NCI-H2227 (cell line): ENCODE results near the gene NKX2-3.

ENCODE experiments used
- DNase-seq: peaks from one replicate; lab custom pipeline; 2025; ENCODE audit not compliant: unreplicated experiment; lab: John Stamatoyannopoulos, UW

NKX2-3 gene

GRCh38 chr10:99532687-99533495, at the start of gene NKX2-3:
Gene NKX2-3 (plus strand): TSS chr10:99532942. CDS start chr10:99533132, 190 bp downstream.
- DNase-seq, result peak; percentile 35

- DNase-seq, result peak; percentile 12
Measured at GRCh38 chr10:99484626-99485581, 47.8 kb upstream of the NKX2-3 start.

- no peak for DNase-seq
Measured at GRCh38 chr10:99487125-99487807, 45.5 kb upstream of the NKX2-3 start.

GRCh38 chr10:99489271-99489670, 43.5 kb upstream of the NKX2-3 start:
- DNase-seq, result no peak

DNA sequence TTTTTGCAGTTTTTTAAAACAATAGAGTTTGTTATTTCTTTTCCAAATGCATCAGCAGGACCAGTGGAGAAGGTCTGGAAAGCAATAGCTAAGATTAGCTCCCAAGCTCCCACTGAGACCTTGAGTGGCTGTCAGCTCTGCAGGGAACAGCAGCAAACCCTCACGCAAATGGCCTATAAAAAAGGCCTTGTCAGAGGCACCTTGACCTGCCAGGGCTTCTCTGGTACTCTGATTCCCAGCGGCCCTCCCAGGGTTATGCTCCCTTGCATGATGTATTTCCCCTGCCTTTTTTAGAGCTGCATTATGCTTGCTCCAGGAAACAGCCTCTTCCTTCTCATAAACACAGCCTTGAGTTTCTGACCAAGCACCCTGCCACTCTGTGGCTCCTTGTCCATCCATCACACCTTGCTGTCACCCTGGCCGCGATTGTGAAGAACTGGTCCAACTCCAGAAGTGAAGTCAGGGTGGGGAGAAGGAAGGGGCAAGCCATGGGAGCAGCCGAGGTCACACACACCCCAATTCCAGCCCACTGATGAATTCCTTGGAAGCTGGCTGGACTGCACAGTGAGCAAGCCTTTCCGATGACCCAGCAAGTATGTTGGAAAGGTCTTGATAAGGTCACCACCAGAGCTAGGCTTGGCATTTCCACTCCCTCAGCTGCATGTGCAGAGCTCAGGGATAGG, 35.3 kb upstream of the NKX2-3 start:
- no peak for DNase-seq

DNA sequence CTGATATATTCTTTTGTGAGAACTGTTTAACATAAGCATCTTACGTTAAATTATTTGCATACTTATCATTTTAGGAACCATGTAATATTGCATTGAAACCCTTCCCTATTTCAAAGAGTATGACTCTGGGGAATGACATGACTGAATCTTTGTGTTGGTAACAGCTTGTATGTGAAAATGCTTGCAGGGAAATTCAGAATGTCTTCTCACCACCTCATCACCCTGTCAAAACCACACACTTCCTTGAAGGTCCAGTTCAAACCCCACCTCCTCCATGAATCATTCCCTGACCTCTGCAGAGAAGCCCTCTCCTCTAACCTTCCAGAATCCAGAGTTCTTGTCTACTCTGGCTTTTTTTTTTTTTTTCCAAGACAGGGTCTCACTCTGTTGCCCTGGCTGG, 26.3 kb upstream of the NKX2-3 start:
- DNase-seq, result no peak

DNA sequence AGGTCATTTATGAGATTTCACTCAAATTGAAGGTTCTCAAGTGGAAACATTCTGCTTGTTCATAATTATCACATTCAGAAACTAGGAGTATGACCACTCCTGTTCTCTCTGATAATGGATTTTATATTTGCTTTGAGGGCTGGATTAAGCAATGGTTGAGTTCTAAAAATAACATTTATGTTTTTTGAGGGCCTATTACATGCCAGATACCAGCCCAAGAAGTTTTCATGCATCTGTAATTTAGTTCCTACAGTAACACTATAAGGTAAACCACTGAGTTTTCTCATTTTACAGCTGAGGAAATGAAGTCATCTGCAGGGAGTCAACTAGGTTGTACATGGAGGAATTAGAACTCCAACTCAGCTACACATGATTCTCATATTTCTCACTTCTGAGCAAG, 25.5 kb upstream of the NKX2-3 start:
- DNase-seq, result no peak

DNA sequence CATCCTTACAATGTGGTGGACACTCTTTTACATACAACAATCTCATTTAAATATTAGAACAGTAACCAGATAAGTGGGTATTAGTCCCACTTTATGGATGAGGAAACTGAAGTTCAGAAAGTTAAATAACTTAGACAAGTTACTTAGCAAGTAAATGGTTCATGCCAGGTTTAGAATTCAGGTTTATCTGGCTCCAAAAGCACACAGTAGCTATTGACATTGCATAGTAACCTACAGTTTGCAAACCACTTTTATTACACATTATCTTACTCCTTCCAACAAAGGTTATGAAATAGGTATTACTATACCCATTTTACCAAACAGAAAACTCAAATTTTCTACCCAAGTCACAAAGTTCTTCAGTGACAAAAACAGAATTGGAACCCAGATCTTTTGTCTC, 19.7 kb upstream of the NKX2-3 start:
- DNase-seq, result no peak

DNA sequence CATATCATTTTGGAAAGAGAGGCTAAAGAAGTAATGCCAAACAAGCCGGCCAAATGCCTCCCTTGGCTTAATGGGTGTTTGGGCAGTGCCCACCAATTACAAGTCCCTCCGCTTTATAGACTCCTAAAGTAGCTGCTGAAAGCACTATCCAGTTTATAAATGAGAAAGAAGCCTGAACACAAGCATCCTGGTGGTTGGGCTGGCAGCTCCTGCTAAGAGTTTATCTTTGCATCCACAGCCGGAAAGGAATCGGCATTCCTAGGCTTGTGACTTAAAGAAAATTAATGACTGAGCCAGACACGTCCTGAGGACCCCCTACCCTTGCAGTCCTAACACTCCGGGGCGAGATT, 13.1 kb upstream of the NKX2-3 start:
- DNase-seq, result no peak

GRCh38 chr10:99520040-99520846, 12.5 kb upstream of the NKX2-3 start:
- DNase-seq, result no peak

DNA sequence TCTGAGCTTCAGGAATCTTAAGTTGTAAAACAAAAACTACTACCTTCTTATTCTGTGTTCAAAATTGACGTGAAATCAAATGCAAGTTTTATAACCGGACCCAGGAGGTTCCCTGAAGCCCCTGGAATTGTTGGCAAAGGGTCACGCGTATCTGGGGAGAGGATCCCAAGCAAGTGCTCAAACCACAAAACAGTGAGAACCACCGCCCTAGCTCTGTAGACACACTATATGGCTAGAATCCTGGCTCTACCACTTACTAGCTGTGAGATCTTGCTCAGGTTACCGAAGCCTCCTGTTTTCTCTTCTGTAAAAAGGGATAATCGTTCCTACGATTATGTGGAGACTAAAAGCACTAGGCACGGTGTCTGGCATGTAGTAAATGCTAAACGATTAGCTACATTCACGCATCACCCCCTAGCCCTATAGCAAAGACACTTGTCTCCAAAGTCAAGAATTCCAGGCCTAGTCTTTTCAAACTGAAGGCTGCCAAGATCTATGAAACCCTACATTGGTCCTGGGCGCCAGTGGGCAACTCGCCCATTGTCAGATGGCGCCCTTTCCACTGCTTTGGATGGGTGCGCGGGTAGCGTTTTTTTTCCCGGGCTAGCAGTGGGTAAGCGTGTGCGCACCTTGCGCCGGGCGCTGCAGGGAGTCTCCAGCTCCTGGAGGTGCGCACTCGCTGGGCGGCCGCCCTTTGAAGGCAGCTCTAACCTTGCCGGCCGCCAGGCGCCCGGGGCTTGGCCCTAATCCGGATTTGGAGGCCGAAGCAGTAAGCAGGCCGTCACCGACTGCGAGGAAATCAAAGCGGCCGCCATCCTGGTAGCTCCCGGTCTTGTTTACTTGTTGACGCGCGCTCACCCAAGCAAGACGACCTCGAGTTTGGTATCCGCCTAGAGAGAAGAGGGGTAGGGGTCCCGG, 11.6 kb upstream of the NKX2-3 start:
- DNase-seq, result no peak

DNA sequence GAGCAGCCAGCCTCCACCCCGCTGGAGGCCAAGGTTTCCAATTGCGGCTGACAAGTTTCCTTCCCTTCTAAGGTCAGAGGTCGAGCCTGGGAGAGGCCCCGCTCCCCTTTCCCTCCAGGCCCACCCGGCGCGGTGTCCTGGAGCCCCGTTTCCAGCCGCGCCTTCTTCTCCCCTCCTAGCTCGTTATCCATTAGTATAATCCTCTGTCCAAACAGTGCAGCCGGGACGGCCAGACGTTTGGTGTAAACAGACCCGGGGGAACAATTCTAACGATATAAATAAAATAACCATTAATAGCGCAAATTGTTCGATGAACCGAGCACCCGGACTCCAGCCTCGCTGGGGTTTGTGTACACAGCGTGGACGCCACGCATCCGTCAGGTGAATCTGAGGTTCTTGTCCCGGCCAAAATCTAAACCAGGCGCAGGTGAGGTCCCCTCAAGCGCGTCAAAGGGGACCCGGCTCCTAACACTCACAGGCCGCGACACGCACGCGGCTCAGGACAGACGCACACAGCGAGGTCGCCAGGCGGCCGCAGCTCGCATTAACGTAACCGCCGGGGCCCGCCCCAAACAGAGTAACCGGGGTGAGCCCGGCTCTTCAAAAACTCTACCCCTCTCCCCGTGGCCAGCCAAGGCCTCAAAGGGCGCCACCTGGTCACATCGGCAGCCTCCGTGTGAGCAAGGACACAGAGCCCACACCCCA, 10.8 kb upstream of the NKX2-3 start:
- DNase-seq, result no peak

- DNase-seq, result no peak
Measured at GRCh38 chr10:99522470-99523250, 10.1 kb upstream of the NKX2-3 start.

- DNase-seq, result no peak
Measured at GRCh38 chr10:99523251-99523773, 9.4 kb upstream of the NKX2-3 start.

GRCh38 chr10:99524050-99524666, 8.6 kb upstream of the NKX2-3 start:
- DNase-seq, result no peak

DNA sequence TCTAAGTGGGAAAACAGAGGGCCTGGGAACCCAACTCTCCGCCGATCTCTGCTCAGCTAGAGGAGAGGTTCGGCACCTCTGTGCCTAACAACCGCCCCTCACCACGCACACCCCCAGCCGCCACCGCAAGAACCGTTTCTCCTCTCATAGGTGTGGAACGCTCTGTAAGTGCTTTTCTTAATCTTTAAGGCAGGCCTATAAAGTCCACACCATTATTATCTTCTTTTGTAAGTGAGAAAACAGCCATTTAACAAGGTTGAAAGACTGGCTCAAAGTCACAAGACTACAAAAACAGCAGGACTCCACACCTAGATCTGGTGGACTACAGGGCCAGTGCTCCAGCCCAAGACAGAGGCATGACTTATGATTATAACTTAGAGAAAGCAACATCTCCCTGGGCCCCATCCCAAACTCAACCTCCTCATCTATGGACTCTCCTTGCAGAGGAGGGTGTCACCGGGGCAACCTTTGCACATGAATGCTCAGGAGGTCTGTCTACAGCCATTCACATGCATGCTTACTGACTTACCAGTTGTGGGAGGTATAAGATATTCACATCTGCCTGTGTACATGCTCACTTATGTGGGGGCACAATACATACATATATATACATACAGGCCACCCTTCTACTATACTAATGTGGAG, 7.9 kb upstream of the NKX2-3 start:
- DNase-seq, result no peak
